OCI-M2 (cell line): ENCODE data around the gene TIMELESS.
A peak's percentile ranks its signal among the peaks of the same experiment; 100 is the strongest.
"Not testable (repeated sequence)": the region's sequence is repeated elsewhere in the genome, so short reads cannot be mapped to it uniquely, and the experiment has no call there.

Experiments
- DNase-seq: peaks from one replicate; lab custom pipeline; 2025; ENCODE audit not compliant: unreplicated experiment; lab: John Stamatoyannopoulos, UW

Gene TIMELESS

GRCh38 chr12:56469007-56469930, 20.0 kb upstream of the TIMELESS start:
- no peak for DNase-seq

DNA sequence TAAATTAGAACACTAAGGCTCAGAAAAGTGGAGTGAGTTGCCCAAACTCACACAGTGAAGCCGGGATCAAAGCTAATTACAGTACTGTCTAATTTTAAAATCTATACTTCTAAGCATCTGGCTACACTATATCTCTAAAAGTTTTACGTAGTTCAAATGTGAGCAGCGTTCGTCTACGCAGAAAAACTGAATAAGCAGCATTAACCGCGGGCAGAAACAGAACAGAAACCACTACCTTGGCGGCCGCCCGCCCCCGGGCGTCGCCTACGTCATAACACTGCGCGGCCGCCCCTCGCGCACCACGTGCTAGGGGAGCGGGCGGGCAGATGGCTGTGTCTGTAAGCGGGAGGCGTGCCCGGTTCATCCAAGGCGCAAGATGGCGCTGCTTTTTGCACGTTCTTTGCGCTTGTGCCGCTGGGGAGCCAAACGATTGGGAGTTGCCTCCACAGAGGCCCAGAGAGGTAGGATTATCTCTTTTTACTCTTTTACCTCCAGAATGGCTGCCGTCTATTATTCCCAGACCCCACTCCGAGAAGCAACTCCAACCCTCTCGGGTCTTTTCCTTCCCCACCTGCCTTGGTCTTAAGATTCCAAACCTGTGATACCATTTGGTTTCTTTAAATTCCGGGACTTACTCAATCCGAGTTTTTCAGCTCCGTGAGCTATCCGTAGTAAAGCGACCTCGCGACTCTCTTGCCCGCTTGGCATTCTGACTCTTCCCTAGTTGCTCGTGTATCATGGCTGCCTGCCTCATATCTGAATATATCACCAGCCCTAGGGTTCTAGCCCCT, 19.2 kb upstream of the TIMELESS start, which contains the start of gene SPRYD4:
TSS of gene SPRYD4 (plus strand) at position 363 of the 791 bp plus-strand sequence. CDS start at position 377, 14 bp downstream.
- DNase-seq, result peak; percentile 24

GRCh38 chr12:56462565-56462964, 13.3 kb upstream of the TIMELESS start:
- no peak for DNase-seq

GRCh38 chr12:56461235-56462159, 12.3 kb upstream of the TIMELESS start:
- DNase-seq, result no peak

GRCh38 chr12:56457817-56458216, 8.6 kb upstream of the TIMELESS start:
- DNase-seq, result no peak

DNA sequence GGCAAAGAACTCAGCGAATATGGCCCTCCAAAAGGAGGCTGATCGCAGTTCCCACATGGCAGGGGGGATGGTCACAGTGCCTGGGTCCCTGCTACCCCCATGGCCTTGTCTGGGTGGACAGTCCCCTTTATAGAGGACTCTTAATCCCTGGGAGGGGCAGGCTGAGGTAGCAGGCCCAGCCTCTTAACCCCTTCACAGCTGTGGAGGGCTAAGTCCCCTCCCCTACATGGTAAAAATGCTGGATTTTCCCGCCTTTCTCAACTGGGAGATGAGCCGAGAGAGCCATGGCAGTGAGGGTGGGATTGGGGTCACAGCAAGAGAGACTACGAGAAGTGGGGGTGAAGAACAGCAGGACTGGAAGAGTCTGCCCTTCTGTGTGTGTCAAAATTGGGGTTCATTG, 5.3 kb upstream of the TIMELESS start, which contains the start of gene MIP:
TSS of gene MIP (minus strand) at position 101 of the 400 bp plus-strand sequence. CDS start at position 57, 44 bp downstream.
- DNase-seq, result no peak

GRCh38 chr12:56451147-56451546, 1.9 kb upstream of the TIMELESS start:
- no peak for DNase-seq

DNA sequence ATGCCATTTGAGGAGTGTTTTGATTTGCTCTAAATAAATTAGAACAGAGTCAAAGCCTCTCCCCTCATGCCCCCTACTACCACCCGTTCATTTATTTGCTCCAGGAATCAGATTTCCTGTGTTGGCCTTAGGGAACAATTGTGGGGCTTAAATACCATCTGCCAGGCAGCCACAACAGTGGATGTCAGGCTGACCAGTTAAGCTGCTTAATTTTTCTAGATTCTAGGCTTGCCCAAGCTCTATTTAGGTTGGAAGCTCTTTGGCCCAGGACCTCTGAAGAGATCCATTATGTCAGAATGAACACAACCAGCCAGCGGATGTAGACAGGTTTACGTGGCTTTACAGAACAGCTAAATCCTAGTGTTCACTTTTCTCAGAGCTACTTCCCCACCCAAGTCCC, 1.0 kb upstream of the TIMELESS start:
- no peak for DNase-seq

DNA sequence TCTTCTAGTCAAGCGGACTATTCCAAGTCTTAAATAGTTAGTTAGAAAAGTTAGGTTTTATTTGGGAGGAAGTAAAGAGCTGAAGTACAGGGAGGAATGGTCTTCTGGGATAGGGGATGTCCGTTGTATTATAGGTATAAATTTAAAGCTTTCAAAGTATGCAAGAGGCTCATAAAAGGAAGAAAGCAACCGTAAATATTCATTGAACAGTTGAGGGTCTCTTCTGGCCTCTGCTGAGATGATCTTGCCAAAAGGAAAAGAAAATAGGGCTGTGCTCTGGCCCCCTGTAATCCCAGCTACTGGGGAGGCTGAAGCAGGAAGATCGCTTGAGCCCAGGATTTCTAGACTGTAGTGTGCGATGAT, 377 bp upstream of the TIMELESS start:
- no peak for DNase-seq

DNA sequence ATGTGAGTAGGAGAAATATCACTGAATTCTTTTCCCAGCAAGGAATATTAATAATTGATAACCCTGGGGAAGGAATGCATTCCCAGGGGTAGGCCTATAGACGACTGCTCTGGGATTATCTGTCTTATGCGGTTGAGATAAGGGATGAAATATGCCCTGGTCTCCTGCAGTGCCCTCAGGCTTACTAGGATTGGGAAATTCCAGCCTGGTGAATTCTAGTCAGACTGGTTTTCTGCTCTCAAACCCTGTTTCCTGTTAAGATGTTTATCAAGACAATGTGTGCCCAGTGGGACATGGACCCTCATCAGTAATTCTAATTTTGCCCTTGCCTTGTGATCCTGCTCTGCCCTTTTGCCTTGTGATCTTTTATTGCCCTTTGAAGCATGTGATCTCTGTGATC, 6.0 kb downstream of the TIMELESS start:
- DNase-seq, result not testable (repeated sequence)

GRCh38 chr12:56437430-56438176, 11.6 kb downstream of the TIMELESS start:
- DNase-seq, result no peak

DNA sequence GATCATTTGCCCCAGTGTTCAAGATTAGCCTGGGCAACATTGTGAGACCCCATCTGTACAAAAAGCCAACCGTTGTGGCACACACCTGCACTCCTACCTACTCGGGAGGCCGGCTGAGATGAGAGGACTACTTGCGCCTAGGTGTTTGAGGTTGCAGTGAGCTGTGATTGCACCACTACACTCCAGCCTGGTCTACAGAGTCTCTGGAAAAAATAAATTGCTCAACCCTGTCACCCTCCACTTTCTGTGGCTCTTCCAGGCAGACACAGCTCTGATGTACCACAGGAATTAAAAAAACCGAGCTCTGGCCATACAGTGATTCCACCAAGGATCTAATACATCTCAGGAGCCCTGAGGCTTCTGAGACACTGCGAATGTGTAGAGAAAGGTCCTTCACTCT, 14.4 kb downstream of the TIMELESS start:
- no peak for DNase-seq

GRCh38 chr12:56431850-56432249, 17.4 kb downstream of the TIMELESS start:
- DNase-seq, result no peak

DNA sequence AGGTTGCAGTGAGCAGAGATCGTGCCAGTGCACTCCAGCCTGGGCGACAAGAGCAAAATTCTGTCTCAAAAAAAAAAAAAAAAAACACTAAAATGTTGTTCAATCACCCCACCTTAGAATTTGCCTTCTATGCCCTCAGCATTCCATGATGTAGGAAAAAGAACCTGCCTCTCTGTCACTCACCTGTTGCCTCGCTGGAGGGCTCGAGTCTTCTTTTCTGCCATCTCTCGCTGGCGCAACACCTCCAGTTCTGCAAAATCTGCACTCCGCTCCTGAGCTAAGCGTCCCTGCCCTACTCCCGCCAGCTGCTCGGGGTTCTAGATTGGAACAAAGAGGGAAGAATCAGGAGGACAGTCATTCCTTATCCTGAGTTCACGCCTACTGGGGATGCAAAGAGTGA, 17.9 kb downstream of the TIMELESS start:
- DNase-seq, result no peak

- DNase-seq, result no peak
Measured at GRCh38 chr12:56425940-56426438, 23.2 kb downstream of the TIMELESS start.

DNA sequence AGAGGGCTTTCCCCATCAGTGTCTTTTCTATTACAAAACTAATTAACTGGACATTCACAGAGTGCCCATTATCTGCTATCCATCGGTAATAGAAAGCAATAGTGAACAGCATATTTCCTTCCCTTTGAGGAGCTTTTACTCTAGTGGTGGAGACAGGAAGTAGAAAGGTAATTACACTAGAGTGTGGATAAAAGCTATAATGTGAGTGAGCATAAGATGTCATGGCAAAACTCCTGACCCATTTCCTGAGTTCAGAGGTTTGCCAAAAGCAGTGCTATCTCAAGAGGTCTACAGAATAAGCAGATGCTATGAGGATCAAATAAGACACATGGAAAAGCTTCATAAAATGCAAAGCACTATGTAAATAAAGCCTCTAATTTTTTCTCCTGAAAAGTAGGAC, 24.0 kb downstream of the TIMELESS start:
- DNase-seq, result no peak

DNA sequence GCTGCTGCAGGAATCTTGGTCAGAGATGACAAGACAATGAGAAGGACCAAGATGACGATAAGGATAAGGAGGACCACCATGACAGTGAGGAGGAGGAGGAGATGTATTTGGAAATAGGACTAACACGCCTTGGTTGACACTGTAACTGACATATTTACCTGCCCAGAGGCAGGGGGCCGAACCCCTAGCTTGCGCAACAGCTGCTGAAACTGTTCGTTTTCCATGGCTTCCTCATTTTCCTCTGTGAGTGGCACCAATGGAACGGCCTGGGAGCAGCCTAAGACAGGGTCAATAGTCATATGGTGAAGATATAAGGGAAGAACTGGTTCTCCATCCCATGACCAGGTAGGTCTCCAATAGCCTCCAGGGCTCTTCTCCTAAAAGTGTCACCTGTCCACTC, 28.8 kb downstream of the TIMELESS start:
- no peak for DNase-seq

DNA sequence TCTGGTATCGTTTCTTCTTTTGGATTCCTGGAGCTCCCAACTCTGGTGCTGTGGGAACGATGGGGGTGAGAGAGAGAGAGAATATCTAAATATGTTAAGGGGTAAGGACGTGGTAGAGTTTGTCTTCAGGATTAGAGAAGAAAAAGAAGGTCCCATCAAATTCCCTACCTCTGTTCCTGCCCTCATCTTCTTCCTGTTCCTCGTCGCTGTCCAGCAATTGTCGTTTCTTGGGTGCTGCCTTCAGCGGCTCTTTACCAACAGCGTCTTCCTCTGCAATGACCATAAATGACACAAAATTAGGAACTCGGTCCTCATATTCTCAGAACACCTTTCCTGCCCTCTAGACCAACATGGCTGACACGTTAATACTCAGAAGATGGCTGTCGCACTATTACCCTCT, 31.5 kb downstream of the TIMELESS start:
- DNase-seq, result no peak

DNA sequence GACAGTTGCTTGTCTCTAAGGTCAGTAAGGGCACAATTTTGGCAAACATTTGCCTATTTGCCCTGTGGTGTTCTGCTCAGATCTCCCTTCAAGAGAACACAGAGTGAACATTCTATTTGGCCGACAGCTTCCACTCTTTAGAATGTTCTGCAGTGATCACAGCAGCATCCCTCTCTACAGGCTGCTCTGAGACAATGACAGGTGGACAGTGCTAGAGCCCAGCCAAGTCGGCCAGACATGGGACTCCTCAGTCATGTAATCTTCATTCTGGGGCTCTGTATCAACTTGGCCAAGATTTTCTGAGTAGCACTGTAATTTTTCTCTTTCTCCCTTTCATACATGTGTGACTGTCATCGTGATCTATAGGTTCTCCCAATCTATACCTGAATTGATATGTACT, 34.8 kb downstream of the TIMELESS start:
- no peak for DNase-seq

- no peak for DNase-seq
Measured at GRCh38 chr12:56413392-56413791, 35.8 kb downstream of the TIMELESS start.
